ENCODE measurements around the gene LMTK3.

GRCh38 chr19:48552406-48553322 is 41.0 kb upstream of the LMTK3 start:
- TF ChIP-seq CTCF (IDR thresholded peaks at IDR 0.05) = no peak
- no peak for TF ChIP-seq POLR2A (IDR thresholded peaks at IDR 0.05)
